CD4-positive, alpha-beta T cell treated with Interferon gamma for 1 hour (primary cell): ENCODE measurements around the gene MYO1D.

ENCODE experiments used
- DNase-seq: peaks from one replicate; pipeline ENCODE4 v3.0.0-alpha.2; 2020

Gene MYO1D

DNA sequence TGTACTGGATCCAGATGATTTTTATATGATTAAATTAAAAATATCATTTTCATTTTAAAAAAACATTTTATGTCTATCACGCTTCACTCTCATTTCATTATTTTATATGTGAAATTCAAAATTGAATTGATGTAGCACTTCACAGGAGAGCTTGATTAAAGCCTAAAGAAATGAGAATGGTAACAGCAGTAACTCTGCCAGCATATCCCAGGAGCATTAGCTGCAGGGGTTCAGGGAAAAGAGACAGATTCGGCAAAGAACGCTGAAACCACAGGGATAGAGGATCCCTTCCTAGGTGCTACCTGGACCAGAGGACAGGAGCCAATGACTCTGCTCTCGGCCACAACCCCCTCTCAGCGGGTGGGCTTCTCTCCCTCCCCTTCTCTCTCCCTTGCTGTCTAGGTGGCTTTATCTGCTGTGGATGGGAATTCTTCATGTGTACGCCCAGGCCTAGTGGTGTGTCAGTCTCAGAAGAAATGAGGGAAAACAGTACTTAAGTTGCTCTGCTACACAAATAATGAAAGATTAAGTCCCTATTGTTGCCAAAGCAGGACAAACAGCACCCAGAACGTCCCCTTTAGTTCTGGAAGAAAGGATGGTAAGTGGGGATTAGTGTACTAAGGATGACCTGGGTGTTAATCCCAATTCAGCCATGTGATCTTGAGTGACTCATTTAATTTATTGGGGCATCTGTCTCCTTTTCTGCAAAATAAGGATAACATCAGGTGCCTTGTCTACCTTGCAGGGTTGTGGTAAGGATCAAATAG, 266.9 kb downstream of the MYO1D start:
- no peak for DNase-seq

DNA sequence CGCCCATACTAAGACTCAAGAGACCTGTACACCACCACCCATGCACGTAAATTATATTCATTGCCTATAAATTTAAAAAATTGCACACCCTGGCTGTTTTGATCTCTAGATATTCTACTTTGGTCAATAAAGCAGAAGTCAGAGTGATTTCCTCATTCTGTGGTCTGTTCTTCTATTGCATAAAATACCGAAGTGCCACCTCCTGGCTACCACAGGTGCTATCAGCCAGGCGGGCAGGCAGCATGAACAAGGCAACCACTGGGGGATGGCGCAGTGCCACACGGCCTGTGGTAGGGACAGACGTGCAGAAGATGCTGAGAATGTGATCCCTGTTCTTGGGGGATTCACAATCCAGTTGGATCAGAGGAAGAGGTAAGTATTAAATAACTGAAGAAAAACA, 267.8 kb downstream of the MYO1D start:
- DNase-seq = peak; percentile 73

GRCh38 chr17:32608267-32608666, 268.7 kb downstream of the MYO1D start:
- DNase-seq = no peak

- no peak for DNase-seq
These were observed 272.0 kb downstream of the MYO1D start for GRCh38 chr17:32604966-32605365.

DNA sequence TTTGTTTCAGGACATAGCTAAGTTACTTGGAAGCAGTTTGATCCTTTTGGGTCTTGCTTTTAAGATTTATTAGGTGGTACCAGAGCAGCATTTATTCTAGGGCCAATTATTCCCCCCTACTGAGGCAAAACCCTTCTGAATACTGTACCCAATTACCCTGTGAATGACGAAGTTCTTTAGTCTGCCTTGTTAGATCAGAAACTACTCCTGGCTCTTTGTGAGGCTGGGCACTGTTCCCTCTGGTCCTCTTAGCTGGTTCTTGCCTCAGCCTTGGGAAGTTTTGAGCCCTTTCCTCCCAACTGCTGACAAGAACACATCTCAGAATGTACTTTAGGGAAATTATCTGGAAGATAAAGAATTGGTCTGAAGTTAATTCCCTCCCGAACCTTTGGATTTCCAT, 274.5 kb downstream of the MYO1D start:
- DNase-seq = no peak

- no peak for DNase-seq
These were observed 275.1 kb downstream of the MYO1D start for GRCh38 chr17:32601866-32602265.

GRCh38 chr17:32596628-32597027, 280.3 kb downstream of the MYO1D start:
- no peak for DNase-seq

DNA sequence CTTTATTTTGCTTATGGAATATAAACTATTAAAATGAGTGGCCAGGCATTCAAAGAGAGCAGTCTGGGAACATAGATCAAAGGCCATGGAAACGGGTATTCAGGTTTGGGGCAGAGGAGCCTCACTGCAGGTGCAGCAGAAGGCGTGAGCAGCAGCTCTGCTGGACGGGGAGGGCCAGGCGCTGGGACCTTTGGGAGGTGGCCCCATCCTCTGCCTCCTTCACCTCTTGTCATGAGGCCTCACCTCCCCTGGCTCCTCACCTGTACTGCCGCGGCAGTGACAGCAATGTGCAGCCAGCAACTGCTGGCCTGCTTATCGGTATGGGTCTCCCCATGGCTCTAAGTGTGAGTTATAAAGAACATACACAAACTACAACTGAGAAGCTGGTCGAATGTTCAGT, 280.7 kb downstream of the MYO1D start:
- no peak for DNase-seq

DNA sequence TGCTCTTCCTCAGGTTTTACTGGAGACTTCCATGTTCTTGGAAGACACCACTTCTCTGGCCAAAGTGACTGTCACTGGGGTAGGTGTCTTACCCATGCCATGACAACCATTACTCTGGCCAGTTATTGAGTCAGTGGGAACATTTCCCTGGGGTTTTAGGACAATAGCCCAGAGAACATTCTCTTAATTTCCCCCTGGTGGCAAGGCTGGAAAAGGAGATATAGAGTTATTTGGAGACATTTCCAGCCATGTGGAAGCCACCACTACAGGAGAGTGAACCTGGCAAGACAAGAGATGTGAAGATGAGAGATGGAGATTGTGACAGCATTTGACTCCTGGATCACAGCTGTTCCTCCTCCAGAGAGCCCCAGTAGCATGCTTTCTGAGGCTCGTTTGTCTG, 283.9 kb downstream of the MYO1D start:
- DNase-seq = no peak

DNA sequence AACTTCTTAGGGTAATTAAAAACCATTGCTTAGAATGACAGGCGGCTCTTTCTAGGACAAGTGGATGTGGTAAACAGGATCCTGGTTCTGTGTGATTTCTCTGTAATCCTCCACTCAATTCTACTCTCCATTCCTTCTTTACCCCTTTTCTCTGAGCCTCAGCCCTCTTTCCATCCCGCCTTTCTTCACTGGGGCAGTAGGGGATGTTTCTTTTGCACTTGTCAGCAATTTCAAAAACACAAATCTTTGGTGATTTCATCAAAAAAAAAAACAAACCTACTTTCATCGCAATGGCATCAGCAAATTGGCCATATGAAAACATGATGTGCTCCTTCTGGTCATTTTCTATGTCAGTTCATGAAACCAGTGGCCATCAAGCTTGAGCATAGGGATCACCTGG, 285.5 kb downstream of the MYO1D start:
- DNase-seq = no peak

GRCh38 chr17:32590974-32591373, 285.9 kb downstream of the MYO1D start:
- no peak for DNase-seq

DNA sequence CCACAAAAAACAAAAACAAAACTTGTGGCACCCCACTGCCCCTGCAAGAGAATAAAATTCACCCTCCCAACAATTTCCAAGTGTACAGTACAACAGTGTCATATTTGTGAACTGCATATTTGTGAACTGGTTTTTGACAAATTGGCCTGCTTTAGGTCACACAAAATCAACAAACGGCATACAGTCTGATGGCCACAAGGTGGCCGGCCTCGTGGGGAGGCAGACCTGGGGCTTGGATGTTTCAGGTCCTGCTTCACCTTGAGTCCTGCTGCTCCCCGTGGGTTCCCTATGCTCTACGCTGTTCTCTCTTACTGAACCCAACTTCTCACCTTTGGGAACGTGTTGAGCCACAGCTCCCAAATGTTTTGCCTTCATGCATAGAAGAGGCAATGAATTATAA, 287.9 kb downstream of the MYO1D start:
- no peak for DNase-seq

DNA sequence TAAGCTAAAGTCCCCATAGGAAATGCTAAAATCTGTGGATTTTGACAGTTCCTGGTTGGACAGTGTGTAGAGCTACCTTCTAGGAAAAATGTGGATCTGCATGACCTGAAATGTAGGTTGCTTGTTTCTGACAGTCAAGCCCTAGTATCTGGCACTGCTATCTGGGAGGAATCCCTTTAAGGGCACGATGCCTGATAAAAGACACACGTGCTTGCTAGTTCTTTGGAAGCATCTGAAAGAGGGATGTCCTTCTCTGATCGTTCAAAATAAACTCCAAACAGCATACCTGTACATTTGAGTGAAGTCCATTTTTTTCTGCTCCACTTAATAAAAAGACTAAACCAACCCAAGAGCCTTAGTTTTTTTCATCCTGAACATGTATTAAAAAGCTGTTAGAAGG, 288.8 kb downstream of the MYO1D start:
- no peak for DNase-seq

- no peak for DNase-seq
These were observed 290.3 kb downstream of the MYO1D start for GRCh38 chr17:32586666-32587065.

GRCh38 chr17:32584792-32585191, 292.1 kb downstream of the MYO1D start:
- no peak for DNase-seq

DNA sequence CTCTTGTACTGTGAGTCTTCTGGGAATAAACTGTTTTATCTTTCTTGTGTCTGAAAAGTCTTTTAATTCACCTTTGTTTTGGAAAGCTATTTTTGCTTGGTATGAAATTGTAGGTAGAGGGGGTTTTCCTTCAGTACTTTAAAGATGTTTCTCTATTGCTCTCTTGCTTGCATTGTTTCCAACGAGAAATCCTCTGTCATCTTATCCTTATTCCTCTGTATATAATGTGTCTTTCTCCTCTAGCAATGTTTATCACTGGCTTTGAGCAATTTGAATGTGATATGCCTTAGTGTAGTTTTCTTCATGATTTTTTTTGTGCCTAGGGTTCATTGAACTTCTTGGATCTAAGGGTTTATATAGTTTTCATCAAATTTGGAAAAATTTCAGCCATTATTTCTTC, 293.9 kb downstream of the MYO1D start:
- no peak for DNase-seq

- DNase-seq = no peak
These were observed 301.1 kb downstream of the MYO1D start for GRCh38 chr17:32575852-32576251.

DNA sequence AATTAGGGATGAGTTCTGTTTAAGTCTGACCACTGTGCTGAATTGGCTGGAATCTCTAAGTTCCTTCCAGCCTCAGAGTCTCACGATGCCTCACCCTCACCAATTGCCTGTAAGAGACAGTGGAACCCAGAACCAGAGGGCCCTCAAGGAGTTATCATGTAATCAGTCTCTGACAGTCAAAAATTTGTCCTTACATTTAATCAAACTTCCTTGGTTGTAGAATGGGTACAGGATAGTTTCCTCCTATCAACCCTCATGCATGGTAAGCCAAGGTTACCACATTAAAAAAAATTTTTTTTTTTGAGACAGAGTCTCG, 306.9 kb downstream of the MYO1D start:
- no peak for DNase-seq

GRCh38 chr17:32569171-32570080, 307.5 kb downstream of the MYO1D start:
- no peak for DNase-seq

DNA sequence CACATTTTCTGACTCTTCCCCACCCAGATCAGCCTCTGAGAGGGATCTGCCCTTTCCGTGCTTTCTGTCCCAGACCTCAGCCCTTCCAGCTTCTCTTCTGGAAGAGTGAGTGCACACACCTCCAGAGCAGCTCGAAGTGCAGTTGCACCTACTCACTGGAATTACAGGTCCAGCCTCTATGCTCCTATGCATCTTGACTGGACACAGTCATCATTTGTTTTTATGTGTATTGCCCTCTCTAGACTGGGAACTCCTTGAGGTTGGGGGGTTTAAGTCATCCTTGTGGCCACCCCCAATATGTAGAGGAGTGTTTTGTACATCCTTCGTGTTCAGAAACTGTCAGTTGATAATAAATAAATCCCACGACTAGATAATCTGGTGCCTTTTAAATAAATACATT, 308.2 kb downstream of the MYO1D start:
- DNase-seq = no peak

DNA sequence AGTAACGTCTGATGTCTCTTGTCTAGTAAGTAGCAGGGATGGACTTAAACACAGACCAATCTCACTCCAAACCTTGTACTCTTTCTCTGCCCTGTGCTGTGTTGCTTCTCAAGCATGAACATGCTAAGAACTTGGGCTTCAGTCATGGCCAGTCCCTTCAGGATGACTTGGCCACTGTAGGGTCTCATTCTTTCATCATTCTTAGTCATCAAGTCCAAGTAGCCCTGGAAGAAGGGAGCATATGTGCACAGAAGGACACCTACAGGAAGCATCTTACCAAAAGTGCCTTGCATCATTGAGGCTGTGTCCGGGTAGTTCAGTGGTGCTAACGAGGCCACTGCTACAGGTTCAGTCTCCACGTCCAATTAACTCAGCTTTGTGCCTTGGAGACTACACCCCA, 309.4 kb downstream of the MYO1D start:
- no peak for DNase-seq

DNA sequence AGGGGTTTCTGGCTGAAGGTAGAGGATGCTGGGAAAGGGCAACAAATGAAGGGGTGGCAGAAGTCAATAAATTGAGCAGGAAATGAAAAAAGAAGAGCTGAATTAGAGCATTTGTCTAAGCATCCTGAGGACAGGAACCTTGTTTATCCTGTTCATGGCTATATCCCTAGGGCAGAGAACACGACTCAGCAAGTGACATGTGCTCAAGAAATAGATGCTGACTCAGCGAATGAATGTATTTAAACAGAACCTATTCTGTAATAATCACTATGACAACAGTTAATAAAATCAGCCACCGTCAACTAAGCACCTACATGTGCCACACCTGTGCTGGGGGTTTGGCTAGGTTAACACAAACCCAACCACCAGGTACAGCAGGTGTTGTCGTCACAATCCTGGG, 309.8 kb downstream of the MYO1D start:
- no peak for DNase-seq

DNA sequence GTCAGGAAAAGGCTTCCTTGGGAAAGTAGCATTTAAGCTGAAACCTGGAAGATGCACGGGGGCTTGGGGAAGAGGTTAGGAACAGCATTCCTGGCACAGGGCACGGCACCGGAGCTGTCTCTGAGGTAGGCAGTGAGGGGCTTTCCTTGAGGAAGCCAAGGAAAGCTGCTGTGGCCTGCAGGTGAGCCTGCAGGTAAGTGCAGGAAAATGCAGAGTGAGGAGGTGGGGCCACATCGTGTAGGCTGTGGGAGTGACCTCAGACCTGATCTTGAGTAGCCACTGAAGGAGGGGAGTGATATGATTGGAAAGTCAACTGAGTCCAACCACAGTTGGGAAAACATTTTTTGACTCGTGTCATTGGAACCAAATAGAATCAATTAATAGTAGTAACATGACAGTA, 310.6 kb downstream of the MYO1D start:
- DNase-seq = no peak

- DNase-seq = no peak
These were observed 311.5 kb downstream of the MYO1D start for GRCh38 chr17:32565401-32565800.

DNA sequence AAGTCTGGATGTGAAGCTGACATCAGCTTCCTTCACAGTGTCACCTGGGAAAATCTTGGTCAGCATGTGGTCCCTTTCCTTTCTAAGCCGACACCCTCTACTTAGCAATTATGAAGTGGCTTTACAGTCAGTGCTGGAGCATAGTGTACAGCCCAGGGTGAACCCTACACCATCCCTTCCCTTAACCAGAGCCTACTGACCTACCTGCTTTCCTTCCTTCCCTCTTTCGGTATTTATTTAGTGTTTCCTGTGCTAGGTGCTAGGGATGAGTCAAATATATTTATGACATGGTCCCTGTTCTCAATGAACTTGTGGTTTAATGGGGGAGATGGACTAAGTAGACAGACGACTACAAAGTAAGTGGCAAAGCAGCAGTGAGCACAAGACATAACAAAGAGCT, 312.6 kb downstream of the MYO1D start:
- DNase-seq = no peak
